Panc1 (cell line): ENCODE data around the gene KCNT1. TPM values are rescaled to one million over a fixed set of nuclear protein-coding genes. Genes with fewer than 3 reads are reported as not detected.

Experiments used
- ATAC-seq: fragments of 200-7000 bp; cut with Tn5 transposase; 2 replicates; pipeline ENCODE4 v1.9.1; 2020; ENCODE audit warnings: mild to moderate bottlenecking, moderate library complexity
- BruUV-seq: library from RNA; stranded (reverse); fragments of 400-500 nt; replicated peaks from 2 replicates; lab custom pipeline; 2021; lab: Mats Ljungman, UMichigan
- CTCF ChIA-PET: fragments of 300-600 bp; sonication (Branson Sonifier 250); formaldehyde crosslinking; loops from one replicate; lab custom pipeline; 2022; ENCODE audit warnings: antibody characterized with exemption; lab: Charles Lee
- POLR2A ChIA-PET: fragments of 300-600 bp; sonication (Branson Sonifier 250); formaldehyde crosslinking; loops from one replicate; lab custom pipeline; 2022; ENCODE audit warnings: antibody characterized with exemption; lab: Charles Lee
- DNase-seq: peaks from one replicate; pipeline ENCODE4 v3.0.0-alpha.2; 2010; ENCODE audit warnings: low read depth, low spot score
- H3K27ac ChIP-seq: 2 replicates; pipeline ENCODE4 v1.5.1; 2011; ENCODE audit warnings: mild to moderate bottlenecking, low read length, inconsistent platforms
- H3K27me3 ChIP-seq: fragments of 200-500 bp; sonication (Bioruptor generic); 2 replicates; pipeline ENCODE4 v1.6.0; 2014; ENCODE audit warnings: low read length, inconsistent platforms; ENCODE audit not compliant: control insufficient read depth, insufficient read depth
- H3K36me3 ChIP-seq: fragments of 200-500 bp; sonication (Bioruptor generic); 2 replicates; pipeline ENCODE4 v1.5.1; 2014; ENCODE audit warnings: inconsistent platforms, mild to moderate bottlenecking, low read length, moderate library complexity; ENCODE audit not compliant: control insufficient read depth, insufficient read depth
- H3K4me1 ChIP-seq: 2 replicates; pipeline ENCODE4 v1.5.1; 2011; ENCODE audit warnings: inconsistent platforms, mild to moderate bottlenecking, low read length, moderate library complexity; ENCODE audit not compliant: control insufficient read depth, insufficient read depth
- H3K4me3 ChIP-seq, 2 experiments: 2 replicates each; pipeline ENCODE4 v1.5.1; 2011 to 2012; ENCODE audit warnings: low read depth in 2 of 2, low read length in 2 of 2, mild to moderate bottlenecking in 2 of 2, inconsistent platforms in 1 of 2, moderate library complexity in 1 of 2
- H3K9me3 ChIP-seq: fragments of 200-500 bp; sonication (Bioruptor generic); 2 replicates; pipeline ENCODE4 v1.5.1; 2014; ENCODE audit warnings: low read depth, mild to moderate bottlenecking, inconsistent platforms, low read length, moderate library complexity; ENCODE audit not compliant: control insufficient read depth, insufficient read depth
- CTCF ChIP-seq: fragments of 450-650 bp; IDR thresholded peaks from 2 replicates; pipeline ENCODE4 v1.5.1; 2017; ENCODE audit warnings: mild to moderate bottlenecking
- POLR2AphosphoS5 ChIP-seq: IDR thresholded peaks from 2 replicates; pipeline ENCODE4 v1.6.1; 2012; ENCODE audit warnings: mild to moderate bottlenecking, low read depth, low read length, moderate library complexity
- REST ChIP-seq, 2 experiments: IDR thresholded peaks; 2 replicates each; pipeline ENCODE4 v1.6.1; 2011 to 2012; ENCODE audit warnings: low read depth in 2 of 2, control low read depth in 1 of 2, low read length in 1 of 2, mild to moderate bottlenecking in 1 of 2, moderate library complexity in 1 of 2; ENCODE audit not compliant: insufficient read depth in 1 of 2
- SIN3A ChIP-seq: IDR thresholded peaks from 2 replicates; pipeline ENCODE4 v1.6.1; 2012; ENCODE audit warnings: low read depth, mild to moderate bottlenecking, low read length, moderate library complexity, borderline replicate concordance; ENCODE audit not compliant: insufficient read depth
- TCF7L2 ChIP-seq: IDR thresholded peaks from 2 replicates; pipeline ENCODE4 v1.6.1; 2011; ENCODE audit warnings: mild to moderate bottlenecking, low read depth, low read length, inconsistent platforms
- in situ Hi-C: cut with HindIII; loops from 2 replicates; pipeline ENCODE4 v1.10.0; 2016; ENCODE audit warnings: low sequenced_read_pairs, low pct_unique_long_range_greater_than_20kb
- intact Hi-C: fragments of 100-400 bp; cut with micrococcal nuclease; formaldehyde crosslinking; loops from one replicate; pipeline ENCODE4 v1.10.0; 2022; ENCODE audit not compliant: unreplicated experiment
- total RNA-seq: library from RNA; stranded (reverse); gene quantifications from one replicate; pipeline ENCODE4 v1.2.1, GENCODE V29; 2021; ENCODE audit not compliant: unreplicated experiment

The KCNT1 gene
- total RNA-seq, 1 experiment from 2014 or later, result not detected

GRCh38 chr9:135687216-135687615 is 14.8 kb upstream of the KCNT1 start:
- no peak for TF ChIP-seq SIN3A
- no peak for TF ChIP-seq REST (IDR thresholded peaks at IDR 0.05; ENCODE audit: insufficient read depth in 1 of 2, low read depth in 2 of 2, low read length in 1 of 2)
- no peak for TF ChIP-seq POLR2AphosphoS5
- no peak for TF ChIP-seq TCF7L2
- no peak for TF ChIP-seq CTCF

GRCh38 chr9:135689011-135689410 is 13.0 kb upstream of the KCNT1 start:
- Histone ChIP-seq H3K27ac (no peak overlapping the region), H3K4me3 (no peak overlapping the region), H3K9me3 (no peaks in the 10 kb centered on the region), H3K27me3 (no peaks in the 10 kb centered on the region), H3K4me1 (no peaks in the 10 kb centered on the region), H3K36me3 (no peaks in the 10 kb centered on the region)
- intact Hi-C loops, result no loop called here
- ATAC-seq, result no peak
- in situ Hi-C loops, result no loop called here
- ChIA-PET CTCF (no interaction called here), POLR2A (no interaction called here)
- DNase-seq, result no peak
- TF ChIP-seq SIN3A (no peak), TCF7L2 (no peak), CTCF (no peak), POLR2AphosphoS5 (no peak), REST (IDR thresholded peaks at IDR 0.05; ENCODE audit: insufficient read depth in 1 of 2, low read depth in 2 of 2, low read length in 1 of 2) (no peak)
- BruUV-seq, result no TSS peak

More at GRCh38 chr9:135687216-135687615, 14.8 kb upstream of the KCNT1 start:
- Histone ChIP-seq H3K27ac (no peak overlapping the region), H3K4me1 (no peaks in the 10 kb centered on the region), H3K36me3 (no peaks in the 10 kb centered on the region), H3K27me3 (no peaks in the 10 kb centered on the region), H3K9me3 (no peaks in the 10 kb centered on the region), H3K4me3 (no peak overlapping the region)
- BruUV-seq, result no TSS peak
- in situ Hi-C loops, result no loop called here
- ATAC-seq (no peak), DNase-seq (no peak)
- ChIA-PET POLR2A (no interaction called here), CTCF (interaction anchor here (0.6 kb wide), 1 partner anchor 71 kb away, joined by 3 read pairs; no protein-coding TSS in a partner anchor)
- intact Hi-C loops, result no loop called here
